PFSK-1 (cell line): ENCODE measurements around the gene ABCG1.

ENCODE experiments used
- FOXP2 ChIP-seq: optimal IDR thresholded peaks from 2 replicates; pipeline ENCODE3; 2011; ENCODE audit warnings: borderline replicate concordance, control low read depth, inconsistent platforms; ENCODE audit not compliant: insufficient read depth; ENCODE audit errors: extremely low read length, extremely low read depth
- POLR2AphosphoS5 ChIP-seq: IDR thresholded peaks from 2 replicates; pipeline ENCODE4 v1.6.1; 2012; ENCODE audit warnings: low read depth, mild to moderate bottlenecking, control low read depth, low read length, moderate library complexity
- REST ChIP-seq, 2 experiments: IDR thresholded peaks; 2 replicates each; pipeline versions ENCODE4 v1.6.1 to v1.8.0; 2011 to 2012; ENCODE audit warnings: low read depth in 2 of 2, low read length in 2 of 2, control low read depth in 1 of 2, inconsistent platforms in 1 of 2, mild to moderate bottlenecking in 1 of 2, moderate library complexity in 1 of 2; ENCODE audit not compliant: insufficient read depth in 1 of 2
- SIN3A ChIP-seq: IDR thresholded peaks from 2 replicates; pipeline ENCODE4 v1.6.1; 2012; ENCODE audit warnings: mild to moderate bottlenecking, low read length, moderate library complexity, borderline replicate concordance; ENCODE audit not compliant: insufficient read depth
- TAF1 ChIP-seq: IDR thresholded peaks from 2 replicates; pipeline ENCODE4 v1.6.1; 2012; ENCODE audit warnings: low read length, control low read depth, borderline replicate concordance; ENCODE audit not compliant: insufficient read depth

ABCG1 gene

GRCh38 chr21:42251654-42252324 lies 32.8 kb downstream of the ABCG1 start:
- TF ChIP-seq POLR2AphosphoS5 (no peak), SIN3A (no peak), FOXP2 (no peak), REST (IDR thresholded peaks at IDR 0.05; ENCODE audit: insufficient read depth in 1 of 2, low read depth in 2 of 2, low read length in 2 of 2) (no peak), TAF1 (no peak)

- no peak for TF ChIP-seq TAF1
- no peak for TF ChIP-seq FOXP2
- TF ChIP-seq POLR2AphosphoS5 = no peak
- no peak for TF ChIP-seq SIN3A
- TF ChIP-seq REST (IDR thresholded peaks at IDR 0.05; ENCODE audit: insufficient read depth in 1 of 2, low read depth in 2 of 2, low read length in 2 of 2) = no peak
Observed at GRCh38 chr21:42252325-42252654, 33.4 kb downstream of the ABCG1 start.

- no peak for TF ChIP-seq POLR2AphosphoS5
- TF ChIP-seq REST (IDR thresholded peaks at IDR 0.05; ENCODE audit: insufficient read depth in 1 of 2, low read depth in 2 of 2, low read length in 2 of 2) = no peak
- TF ChIP-seq TAF1 = no peak
- no peak for TF ChIP-seq FOXP2
- no peak for TF ChIP-seq SIN3A
Observed at GRCh38 chr21:42252778-42253340, 33.9 kb downstream of the ABCG1 start.

GRCh38 chr21:42253466-42253865 lies 34.5 kb downstream of the ABCG1 start:
- no peak for TF ChIP-seq SIN3A
- no peak for TF ChIP-seq POLR2AphosphoS5
- TF ChIP-seq FOXP2 = no peak
- no peak for TF ChIP-seq TAF1
- no peak for TF ChIP-seq REST (IDR thresholded peaks at IDR 0.05; ENCODE audit: insufficient read depth in 1 of 2, low read depth in 2 of 2, low read length in 2 of 2)
